NCI-H1436 (cell line): ENCODE measurements around the gene ATP11B.
"Not testable (repeated sequence)": the region's sequence is repeated elsewhere in the genome, so short reads cannot be mapped to it uniquely, and the experiment has no call there.

Source experiments
- DNase-seq: peaks from one replicate; lab custom pipeline; 2025; lab: John Stamatoyannopoulos, UW

Gene ATP11B

DNA sequence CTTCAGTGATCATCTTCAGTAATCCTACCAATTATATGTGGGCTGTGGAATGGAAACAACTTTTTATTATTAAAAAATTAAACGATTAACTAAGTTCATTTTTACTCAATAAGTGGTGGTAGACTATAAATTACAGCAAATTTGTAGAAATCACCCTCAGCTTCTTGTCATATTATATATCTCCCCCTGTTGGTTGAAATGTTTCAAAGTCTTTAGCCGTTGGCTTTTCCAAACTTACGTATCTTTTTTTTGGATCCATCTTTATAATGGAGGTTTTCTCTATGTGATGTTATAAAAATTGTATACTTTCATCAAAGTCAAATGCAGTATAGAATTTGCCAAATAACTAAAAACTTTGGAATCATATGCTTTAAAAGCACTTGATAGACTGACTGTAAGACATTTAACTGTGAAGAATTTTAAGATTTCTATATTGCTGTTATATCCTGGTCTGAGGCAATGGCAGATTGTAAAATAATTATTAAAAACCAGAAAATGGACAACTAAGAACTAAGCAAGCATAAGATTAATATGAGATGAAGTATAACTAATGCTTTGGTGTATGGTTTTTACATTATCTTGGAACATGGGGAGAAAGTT lies 44.7 kb downstream of the ATP11B start:
- peak; percentile 11 for DNase-seq

DNA sequence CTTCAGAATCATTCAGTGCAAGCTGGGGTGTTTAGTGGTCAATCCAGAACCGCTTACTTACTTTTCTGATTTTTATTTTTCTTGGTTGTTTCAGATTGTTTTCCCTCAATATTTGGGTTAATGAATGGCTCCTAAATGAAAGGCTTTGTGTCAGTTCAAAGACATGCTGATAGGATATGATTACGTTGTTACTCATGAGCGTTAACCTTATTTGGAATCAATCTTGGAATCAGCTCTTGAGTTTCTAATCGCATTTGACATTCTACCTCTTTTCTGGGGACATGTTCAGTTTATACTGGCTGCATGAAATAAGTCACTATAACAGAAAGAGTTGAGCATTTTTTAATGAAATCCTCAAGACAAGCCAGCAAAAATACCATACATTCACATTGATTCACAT lies 50.2 kb downstream of the ATP11B start:
- DNase-seq, result no peak

DNA sequence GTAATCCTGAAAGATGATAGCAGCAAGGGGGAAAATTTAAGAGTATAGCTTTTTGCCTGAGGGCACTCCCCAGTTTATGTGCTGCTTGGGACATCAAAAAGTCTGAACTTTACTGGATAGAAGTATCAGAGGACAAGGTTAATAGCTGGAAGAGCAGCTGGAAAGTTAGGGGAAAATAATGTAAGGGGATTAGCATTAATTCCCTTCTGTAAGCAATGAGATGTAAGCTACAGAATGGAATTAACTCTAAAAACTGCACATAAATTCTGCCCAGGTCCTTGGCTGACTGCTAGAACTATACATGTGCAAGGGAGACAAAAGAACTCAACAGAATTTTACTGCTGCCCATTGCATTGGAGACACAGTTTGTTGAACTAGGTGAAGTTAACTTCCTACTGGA lies 55.6 kb downstream of the ATP11B start:
- no peak for DNase-seq

DNA sequence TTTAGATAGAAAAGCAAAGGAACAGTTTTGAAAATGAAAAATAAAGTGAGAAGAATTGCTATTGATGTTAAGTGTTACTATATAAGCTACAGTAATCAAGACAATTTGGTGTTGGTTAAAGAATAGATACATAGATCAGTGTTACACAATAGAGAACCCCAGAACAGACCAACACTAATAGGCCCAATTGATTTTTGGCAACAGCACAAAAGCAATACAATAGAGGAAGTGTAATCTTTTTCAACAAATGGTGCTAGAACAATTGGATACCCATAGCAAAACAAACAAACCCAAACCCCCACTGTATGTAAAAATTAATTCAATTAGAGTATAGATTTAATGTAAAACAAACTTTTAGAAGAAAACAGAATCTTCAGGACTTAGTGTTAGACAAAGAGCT lies 61.8 kb downstream of the ATP11B start:
- DNase-seq, result no peak

DNA sequence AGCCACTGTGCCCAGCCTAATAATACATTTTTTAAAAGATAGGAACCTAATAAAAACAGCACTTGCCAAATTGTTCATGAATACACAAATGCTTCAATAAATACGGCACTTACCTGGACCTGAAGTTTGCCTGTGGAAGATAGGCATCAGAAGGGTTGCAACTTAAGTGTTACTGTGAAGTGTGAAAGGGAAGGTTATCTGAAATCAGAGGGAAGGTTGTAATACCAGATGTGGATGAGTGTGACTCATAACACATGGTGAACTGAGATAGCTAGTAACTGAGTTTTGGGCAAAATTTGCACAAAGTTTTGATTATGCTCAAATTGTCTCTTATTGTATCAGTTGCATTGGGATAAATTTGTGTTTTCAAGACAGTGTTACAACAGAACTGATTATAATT lies 68.0 kb downstream of the ATP11B start:
- DNase-seq, result no peak

DNA sequence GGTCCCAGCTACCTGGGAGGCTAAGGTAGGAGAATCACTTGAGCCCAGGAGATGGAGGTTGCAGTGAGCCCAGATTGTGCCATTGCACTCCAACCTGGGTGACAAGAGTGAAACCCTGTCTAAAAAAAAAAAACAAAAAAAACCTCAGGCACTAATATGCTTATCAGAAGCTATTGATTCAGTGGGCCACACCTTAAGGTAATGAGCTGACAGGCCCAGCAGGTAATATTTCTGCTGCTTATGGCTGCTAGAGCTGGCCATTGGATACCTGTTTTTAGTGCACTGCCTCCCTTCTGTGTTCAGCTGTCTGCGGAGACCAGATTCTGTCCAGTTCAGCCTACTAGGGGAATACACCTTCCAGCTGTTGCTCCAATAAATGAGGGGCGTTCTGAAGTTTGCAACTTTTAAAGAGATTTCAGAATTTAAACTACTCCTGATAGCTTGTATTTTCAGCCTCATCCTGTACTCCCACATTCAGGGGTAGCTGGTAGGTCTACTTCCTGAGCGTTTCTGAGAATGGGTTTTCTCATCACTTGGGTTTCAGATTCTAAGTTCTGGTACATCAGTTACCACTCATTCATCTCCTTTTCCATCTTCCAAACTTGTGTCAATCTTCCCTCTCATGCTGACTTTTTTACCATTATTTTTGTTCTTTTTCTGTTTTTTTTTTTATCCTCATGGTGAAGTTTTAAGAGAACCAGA lies 69.0 kb downstream of the ATP11B start:
- no peak for DNase-seq

DNA sequence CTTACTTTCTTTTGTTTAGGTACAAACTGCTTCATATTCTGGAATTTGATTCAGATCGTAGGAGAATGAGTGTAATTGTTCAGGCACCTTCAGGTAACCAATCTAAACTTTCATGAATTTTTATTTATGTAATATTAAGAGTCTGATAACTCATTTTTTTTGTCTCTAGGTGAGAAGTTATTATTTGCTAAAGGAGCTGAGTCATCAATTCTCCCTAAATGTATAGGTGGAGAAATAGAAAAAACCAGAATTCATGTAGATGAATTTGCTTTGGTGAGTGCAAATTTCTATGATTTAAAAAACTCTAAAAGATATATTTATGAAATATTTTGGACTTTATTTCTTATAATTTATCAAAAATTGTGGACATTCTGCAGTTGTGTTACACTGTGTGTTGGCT lies 75.8 kb downstream of the ATP11B start:
- no peak for DNase-seq

DNA sequence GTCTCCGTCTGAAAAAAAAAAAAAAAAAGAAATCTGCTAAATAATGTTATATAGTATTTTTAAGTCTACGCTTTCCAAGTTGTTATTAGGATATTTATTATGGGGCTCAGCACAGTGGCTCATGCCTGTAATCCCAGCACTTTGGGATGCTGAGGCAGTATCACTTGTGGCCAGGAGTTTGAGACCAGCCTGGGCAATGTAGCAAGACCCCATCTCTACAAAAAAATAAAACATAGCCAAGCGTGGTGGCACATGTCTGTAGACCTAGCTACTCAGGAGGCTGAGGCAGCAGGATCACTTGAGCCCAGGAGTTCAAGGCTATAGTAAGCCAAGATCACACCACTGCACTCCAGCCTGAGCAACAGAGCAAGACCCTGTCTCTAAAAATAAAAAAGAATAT lies 77.6 kb downstream of the ATP11B start:
- DNase-seq, result not testable (repeated sequence)

DNA sequence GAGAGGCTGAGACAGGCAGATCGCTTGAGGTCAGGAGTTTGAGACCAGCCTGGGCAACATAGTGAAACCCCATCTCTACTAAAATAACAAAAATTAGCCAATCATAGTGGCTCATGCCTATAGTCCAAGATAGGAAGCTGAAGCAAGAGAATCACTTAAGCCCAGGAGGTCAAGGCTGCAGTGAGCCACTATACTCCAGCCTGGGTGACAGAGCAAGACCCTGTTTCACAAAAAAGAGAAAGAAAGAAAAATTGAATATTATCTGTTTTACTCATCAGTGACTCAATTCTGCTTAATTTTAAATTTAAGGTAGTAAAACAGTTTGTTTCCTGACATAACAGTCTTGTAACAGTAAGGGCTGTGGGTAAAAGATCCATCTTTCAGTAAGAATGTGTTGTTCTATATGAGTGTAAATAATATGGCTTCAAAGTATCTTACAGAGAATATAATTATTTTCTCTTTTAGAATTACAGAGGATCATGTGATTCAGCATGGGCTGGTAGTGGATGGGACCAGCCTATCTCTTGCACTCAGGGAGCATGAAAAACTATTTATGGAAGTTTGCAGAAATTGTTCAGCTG lies 85.8 kb downstream of the ATP11B start:
- DNase-seq, result no peak

DNA sequence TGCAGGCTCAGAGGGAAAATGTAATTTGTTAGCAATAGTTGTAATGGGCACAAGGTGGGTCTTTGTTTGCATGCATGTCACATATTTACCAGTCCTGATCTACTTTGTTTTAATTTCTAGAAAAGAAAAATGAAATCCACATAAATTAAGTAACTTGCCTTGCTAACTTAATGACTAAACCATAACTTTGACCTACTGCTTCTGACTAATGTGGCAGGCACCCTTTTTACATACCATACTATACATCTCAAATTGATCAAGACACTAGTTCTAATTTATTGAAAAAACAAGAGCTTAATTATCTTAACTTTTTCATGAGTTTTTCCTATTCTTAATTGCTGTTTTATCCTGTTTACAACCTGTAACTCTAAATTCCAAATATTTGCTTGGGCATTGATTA lies 93.2 kb downstream of the ATP11B start:
- DNase-seq, result no peak

DNA sequence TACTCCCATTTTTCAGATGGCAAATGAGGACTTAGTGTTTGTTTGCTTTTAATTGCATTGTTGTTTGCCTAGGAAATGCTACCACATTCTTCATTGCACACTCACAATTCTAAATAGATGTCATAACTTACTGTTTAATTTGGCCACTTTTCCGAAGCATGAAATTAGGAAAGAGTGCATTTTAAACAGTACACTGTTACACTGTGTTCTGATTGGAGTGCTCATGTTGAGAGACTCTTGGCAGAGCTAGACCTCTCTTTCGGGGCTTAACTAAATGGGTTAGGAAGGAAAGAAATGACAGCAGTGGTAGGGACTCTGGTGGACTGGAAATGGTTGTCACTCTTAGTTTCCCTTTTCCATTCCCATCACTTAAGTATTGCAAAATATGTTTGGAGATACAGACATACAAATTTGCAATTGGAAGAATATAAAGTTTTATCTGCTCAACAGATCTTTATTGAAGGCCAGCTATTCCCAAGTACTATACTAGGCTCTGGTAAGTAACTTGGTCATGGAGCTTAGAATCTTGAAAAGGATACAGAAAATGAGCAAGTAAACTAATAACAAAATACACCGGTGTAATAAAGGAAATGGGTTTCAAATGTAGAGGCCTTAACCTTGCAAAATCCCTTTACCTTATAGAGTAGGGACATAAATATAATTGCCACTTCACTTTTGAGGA lies 96.8 kb downstream of the ATP11B start:
- DNase-seq, result no peak

DNA sequence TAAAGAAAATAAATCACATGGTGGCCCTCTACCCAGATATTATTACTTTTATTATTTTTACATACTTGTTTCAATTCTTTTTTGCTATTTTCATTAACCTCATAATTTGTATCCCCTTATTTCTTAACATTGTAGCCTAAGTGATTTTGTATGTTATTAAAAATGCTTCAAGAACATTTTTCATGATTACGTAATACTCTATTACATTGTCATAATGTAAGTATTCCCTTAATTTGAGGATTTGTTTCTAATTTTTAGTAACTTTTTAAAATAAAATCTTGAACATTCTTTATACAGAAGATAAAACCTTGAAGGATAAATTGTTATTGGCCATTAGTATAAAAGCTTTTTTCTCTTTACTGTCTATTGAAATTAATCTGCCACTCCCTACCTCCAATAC lies 98.1 kb downstream of the ATP11B start:
- no peak for DNase-seq

DNA sequence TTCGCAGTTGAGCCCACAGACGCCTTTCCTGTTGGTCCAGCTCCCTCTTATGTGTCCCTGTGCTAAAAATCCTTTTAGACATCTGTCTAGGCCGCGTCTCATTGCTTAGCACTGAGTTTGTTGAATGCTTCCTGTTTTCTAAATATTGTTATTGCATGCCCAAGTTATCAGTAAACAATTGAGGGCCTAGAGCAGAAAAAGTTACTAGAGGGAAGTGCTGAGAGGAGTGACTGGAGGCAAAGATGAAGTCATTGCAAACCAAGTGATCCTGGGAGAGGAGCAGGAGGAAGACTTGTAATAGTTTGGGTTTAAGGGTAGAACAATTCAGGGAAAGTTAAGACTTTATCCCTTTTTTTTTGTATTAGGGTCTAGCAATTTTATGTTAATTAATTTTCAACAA lies 98.9 kb downstream of the ATP11B start:
- no peak for DNase-seq

DNA sequence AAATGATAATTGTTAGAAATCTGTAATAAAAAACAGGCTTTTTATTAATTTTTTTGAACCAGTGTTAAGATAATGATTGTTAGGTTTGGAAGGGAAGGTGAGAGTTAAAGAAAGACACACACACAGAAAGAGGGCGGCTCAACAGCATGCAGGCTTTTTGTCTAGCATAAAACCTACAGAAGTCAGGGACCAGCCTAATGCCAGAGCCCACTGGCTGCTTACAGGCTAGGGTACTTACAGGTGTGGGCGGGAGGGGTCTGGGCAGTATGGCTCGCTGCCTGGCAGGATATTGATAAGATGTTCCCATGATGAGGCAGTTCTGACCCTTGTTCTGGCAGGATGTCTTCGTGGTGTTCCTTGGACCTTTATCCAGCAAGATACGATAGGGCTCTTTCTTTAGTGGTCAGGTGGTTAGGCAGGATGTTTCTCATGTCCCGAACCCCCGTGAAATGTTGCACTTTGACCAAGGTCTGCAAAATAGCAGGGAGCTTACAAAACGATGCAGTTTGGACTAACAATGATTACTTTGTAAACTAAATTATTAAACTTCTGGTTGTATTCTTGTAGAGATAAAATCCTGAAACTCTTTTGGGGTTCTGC lies 102.3 kb downstream of the ATP11B start:
- DNase-seq, result no peak

DNA sequence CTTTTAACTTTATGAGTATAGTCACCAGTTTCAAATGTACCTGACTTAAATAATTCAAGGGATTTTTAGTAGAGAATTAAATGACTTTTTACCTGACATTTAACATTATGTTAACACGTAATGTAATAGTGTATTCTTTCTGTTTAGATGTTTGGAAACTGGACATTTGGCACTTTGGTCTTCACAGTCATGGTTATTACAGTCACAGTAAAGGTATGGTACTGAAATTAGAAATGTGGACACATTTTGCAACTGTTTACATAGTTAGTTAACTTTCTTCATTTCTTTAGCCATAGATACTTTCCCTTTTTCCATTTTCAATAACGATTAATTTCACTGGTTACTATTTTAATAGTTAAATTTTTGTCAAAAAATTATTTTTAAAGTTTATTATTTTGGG lies 103.2 kb downstream of the ATP11B start:
- no peak for DNase-seq

DNA sequence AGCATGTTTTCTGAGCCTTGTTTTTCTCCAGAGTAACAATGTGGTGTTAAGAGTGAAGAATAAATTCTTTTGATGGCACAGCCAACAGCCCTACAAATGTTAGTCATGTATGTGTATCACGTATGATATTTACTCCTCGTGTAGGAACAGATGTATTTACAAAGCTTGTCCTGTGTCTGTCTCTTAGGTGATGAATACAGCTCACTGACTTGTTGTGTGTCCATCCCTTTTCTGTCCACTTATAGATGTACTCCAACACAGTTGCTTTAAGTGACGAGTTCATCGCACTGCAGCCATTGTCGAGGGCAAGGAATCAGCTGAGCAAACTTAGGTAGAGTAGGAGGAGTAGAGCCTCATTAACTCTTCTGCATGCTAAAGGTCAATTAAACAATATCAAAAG lies 108.9 kb downstream of the ATP11B start:
- no peak for DNase-seq

DNA sequence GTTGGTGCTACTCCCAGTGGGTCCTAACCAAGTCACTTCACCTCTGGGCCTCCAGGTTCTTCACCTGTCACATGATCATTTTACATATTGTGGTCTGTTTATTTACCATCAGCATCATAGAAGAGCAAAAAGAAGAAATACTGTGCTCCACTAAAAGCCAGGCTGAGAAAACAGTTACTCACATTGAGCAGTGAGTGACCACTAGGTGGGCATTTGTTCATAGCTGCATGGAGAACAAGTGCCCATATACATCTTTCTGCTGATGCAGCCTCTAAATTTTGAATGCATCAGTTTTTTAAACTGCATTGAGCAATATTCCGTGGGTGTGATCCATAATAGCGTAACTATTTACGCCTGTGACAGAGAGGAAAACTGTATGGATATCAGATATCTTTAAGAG lies 110.9 kb downstream of the ATP11B start:
- DNase-seq, result no peak

DNA sequence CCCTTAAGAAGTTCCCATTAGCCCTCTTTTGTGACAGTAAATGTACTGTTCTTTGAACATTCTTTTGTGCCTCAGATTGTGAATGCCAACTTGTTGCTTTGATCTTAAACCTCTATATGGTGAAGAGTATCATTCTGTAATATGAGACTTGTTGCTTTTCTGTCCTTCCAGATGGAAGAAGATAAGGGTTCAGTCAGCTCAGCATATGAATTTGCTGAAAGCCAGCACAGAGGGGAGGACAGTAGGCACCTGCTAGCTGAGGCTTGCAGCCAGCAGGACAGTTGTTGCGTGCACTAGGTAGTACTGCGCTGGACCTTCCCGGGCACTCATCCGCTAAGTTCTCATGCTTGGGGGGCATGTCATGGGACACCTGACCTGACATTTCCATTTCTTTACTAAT lies 112.3 kb downstream of the ATP11B start:
- no peak for DNase-seq

DNA sequence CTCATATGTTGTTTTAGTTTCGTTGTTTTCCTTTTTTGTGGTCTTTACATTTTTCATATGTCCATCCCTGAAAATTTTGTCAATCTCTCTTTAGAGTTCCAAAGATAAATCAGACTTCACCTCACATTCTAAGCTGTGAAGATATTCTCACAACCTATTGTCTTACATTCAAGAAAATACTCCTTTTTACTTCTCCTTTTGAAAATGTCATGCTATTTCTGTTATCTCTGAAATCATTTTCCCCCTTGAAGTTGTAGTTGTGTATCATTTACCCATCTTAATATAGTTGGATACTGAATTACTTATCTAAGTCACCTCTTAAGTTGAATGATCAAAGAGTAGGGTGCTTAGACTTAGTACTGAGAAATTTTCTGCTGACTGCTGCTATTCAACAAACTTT lies 112.7 kb downstream of the ATP11B start:
- DNase-seq, result no peak

DNA sequence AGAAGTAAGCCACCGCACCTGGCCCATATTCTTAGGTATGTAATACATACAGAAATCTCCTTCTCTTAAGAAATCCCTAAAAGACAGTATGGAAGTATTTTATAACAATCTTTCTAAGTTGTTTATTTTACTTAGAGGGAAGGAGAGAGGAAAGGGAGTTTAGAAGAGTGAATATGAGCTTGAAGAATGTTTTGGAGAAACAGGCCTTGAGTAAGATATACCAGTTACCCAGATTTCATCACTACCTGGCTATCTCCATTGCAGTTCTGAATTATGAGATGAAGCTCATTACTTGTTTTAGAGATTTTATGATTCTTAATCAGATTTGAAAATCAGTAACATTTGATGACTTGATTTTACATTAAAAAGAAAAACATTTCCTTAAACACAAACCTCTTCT lies 115.2 kb downstream of the ATP11B start:
- DNase-seq, result no peak

DNA sequence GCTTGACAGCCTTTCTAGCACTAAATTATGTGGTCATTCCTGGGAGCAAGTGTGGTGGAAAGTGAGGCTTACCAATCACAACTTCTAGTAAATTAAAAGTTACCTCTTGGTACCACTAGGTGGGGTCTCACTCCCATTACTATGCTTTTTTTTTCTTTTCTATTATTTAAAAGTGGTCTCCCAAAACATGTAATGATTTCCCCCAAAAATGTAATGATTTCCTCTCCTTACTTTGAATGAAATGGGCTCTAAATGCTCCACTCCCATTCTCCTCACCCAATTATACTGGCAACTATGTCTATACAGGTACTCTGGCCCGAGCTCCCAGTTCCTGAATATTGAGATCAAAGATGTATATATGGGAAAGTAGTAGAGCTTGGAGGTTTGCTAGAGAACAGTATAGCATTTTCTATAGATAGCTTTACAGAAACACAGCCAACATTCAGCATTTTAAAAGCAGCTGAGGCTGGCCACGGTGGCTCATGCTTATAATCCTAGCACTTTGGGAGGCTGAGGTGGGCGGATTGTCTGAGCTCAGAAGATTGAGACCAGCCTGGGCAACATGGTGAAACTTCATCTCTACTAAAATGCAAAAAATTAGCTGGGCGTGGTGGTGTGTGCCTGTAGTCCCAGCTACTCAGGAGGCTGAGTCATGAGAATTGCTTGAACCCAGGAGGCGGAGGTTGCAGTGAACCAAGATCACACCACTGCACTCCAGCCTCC lies 116.2 kb downstream of the ATP11B start:
- DNase-seq, result no peak
